ENCODE data around the gene USP35. TPM values are rescaled to one million over a fixed set of nuclear protein-coding genes. Genes with fewer than 3 reads are reported as not detected.

The USP35 gene
- polyA plus RNA-seq, 1 experiment, result 6.3 TPM

- Histone ChIP-seq H3K4me3 (ENCODE audit: low read depth, low read length) (no peak overlapping the region), H3K36me3 (ENCODE audit: control insufficient read depth, insufficient read depth, low read length) (no peaks in the 10 kb centered on the region), H3K27me3 (ENCODE audit: control insufficient read depth, insufficient read depth, low read length) (no peaks in the 10 kb centered on the region)
- ChIA-PET POLR2A (no interaction called here), CTCF (interaction anchor here (1.0 kb wide), 1 partner anchor 14 kb away, joined by 3 read pairs; no protein-coding TSS in a partner anchor)
- TF ChIP-seq CTCF (IDR thresholded peaks at IDR 0.05; ENCODE audit: insufficient read depth, low read depth, low read length), result no peak
- no peak for DNase-seq (ENCODE audit: low read depth)
Measured at GRCh38 chr11:78145511-78146025, 43.2 kb upstream of the USP35 start.

GRCh38 chr11:78147807-78148206 lies 40.9 kb upstream of the USP35 start:
- Histone ChIP-seq H3K4me3 (ENCODE audit: low read depth, low read length) (no peak overlapping the region), H3K36me3 (ENCODE audit: control insufficient read depth, insufficient read depth, low read length) (no peaks in the 10 kb centered on the region), H3K27me3 (ENCODE audit: control insufficient read depth, insufficient read depth, low read length) (no peaks in the 10 kb centered on the region)
- DNase-seq (ENCODE audit: low read depth), result no peak
- CTCF ChIA-PET, result interaction anchor here (0.6 to 3.5 kb wide), 2 partner anchors 412 to 416 kb away, joined by 3 to 18 read pairs; no protein-coding TSS in a partner anchor
- no peak for TF ChIP-seq CTCF (IDR thresholded peaks at IDR 0.05; ENCODE audit: insufficient read depth, low read depth, low read length)
- POLR2A ChIA-PET, result no interaction called here

GRCh38 chr11:78149646-78150045 lies 39.1 kb upstream of the USP35 start:
- ChIA-PET CTCF (interaction anchor here (0.9 to 3.5 kb wide), 6 partner anchors 9 to 414 kb away, joined by 3 to 18 read pairs (median 6); partner anchors contain the start of gene ALG8), POLR2A (no interaction called here)

GRCh38 chr11:78150346-78150745 lies 38.4 kb upstream of the USP35 start:
- Histone ChIP-seq H3K36me3 (ENCODE audit: control insufficient read depth, insufficient read depth, low read length) (no peaks in the 10 kb centered on the region), H3K27me3 (ENCODE audit: control insufficient read depth, insufficient read depth, low read length) (no peaks in the 10 kb centered on the region), H3K4me3 (ENCODE audit: low read depth, low read length) (no peak overlapping the region)
- DNase-seq (ENCODE audit: low read depth), result no peak
- CTCF ChIA-PET, result interaction anchor here (1.5 to 3.5 kb wide), 6 partner anchors 9 to 414 kb away, joined by 3 to 18 read pairs (median 5); partner anchors contain the start of gene ALG8
- TF ChIP-seq CTCF (IDR thresholded peaks at IDR 0.05; ENCODE audit: insufficient read depth, low read depth, low read length), result no peak
- POLR2A ChIA-PET, result interaction anchor here (0.6 kb wide), 1 partner anchor 70 kb away, joined by 3 read pairs; no protein-coding TSS in a partner anchor

More at GRCh38 chr11:78149646-78150045, 39.1 kb upstream of the USP35 start:
- no peak overlapping the region for H3K4me3 ChIP-seq (ENCODE audit: low read depth, low read length)
- H3K36me3 ChIP-seq (ENCODE audit: control insufficient read depth, insufficient read depth, low read length), result no peaks in the 10 kb centered on the region
- no peaks in the 10 kb centered on the region for H3K27me3 ChIP-seq (ENCODE audit: control insufficient read depth, insufficient read depth, low read length)
- TF ChIP-seq CTCF (IDR thresholded peaks at IDR 0.05; ENCODE audit: insufficient read depth, low read depth, low read length), result peak; percentile 43
- no peak for DNase-seq (ENCODE audit: low read depth)

GRCh38 chr11:78150754-78151153 lies 38.0 kb upstream of the USP35 start:
- no peaks in the 10 kb centered on the region for H3K27me3 ChIP-seq (ENCODE audit: control insufficient read depth, insufficient read depth, low read length)
- H3K36me3 ChIP-seq (ENCODE audit: control insufficient read depth, insufficient read depth, low read length), result no peaks in the 10 kb centered on the region
- ChIA-PET CTCF (interaction anchor here (1.5 to 2.1 kb wide), 5 partner anchors 9 to 413 kb away, joined by 3 to 11 read pairs (median 4); partner anchors contain the start of gene ALG8), POLR2A (interaction anchor here (0.6 kb wide), 2 partner anchors 8 to 70 kb away, joined by 3 to 5 read pairs; no protein-coding TSS in a partner anchor)
- no peak for TF ChIP-seq CTCF (IDR thresholded peaks at IDR 0.05; ENCODE audit: insufficient read depth, low read depth, low read length)
- no peak overlapping the region for H3K4me3 ChIP-seq (ENCODE audit: low read depth, low read length)
- no peak for DNase-seq (ENCODE audit: low read depth)
